Measurements from ENCODE around the gene GMEB2. TPM values are rescaled to one million over a fixed set of nuclear protein-coding genes. Genes with fewer than 3 reads are reported as not detected.

Gene GMEB2
- total RNA-seq, 1 experiment from 2014 or later = 14.3 TPM

DNA sequence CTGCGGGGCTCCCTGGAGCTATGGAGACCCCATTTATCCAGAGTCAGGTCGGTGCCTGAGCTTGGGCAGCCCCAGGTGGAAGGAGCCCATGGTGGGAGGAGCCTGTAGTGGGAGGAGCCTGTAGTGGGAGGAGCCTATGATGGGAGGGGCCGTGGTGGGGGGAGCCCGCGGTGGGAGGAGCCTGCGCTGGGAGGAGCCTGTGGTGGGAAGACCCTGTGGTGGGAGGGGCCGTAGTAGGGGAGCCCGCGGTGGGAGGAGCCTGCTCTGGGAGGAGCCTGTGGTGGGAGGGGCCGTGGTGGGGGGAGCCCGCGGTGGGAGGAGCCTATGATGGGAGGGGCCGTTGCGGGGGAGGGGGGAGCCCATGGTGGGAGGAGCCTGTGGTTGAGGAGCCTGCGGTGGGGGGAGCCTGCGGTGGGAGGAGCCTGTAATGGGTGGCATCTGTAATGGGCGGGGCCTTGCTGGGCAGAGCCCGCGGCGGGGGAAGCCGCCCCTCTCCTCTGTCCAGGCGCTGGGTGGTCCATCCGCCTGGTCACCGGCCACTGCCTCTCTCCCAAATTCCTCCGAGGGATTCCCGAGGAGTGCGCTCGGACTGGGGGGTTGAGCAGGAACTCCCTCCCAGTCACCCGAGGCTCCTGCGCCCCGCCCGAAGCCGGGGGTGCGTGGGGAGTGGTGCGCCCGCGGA, 73.5 kb downstream of the GMEB2 start:
- Mint-ChIP-seq H3K27ac (no peak overlapping the region), H3K4me3 (peak overlapping the region; percentile 69 to 84)

More for the DNA sequence above, 73.5 kb downstream of the GMEB2 start:
- Histone ChIP-seq H3K23ac (ENCODE audit: insufficient read length, low read depth, low read length) (no peak overlapping the region), H3K4ac (ENCODE audit: low read depth, low read length) (no peak overlapping the region), H3K9ac (ENCODE audit: extremely low read depth, insufficient read length, low read length) (no peak overlapping the region), H3K79me1 (ENCODE audit: insufficient read depth, low read depth, low read length, poor library complexity, severe bottlenecking) (no peaks in the 10 kb centered on the region), H2BK120ac (ENCODE audit: low read depth, low read length, poor library complexity, severe bottlenecking) (no peak overlapping the region), H2AK5ac (ENCODE audit: insufficient read length, low read length) (no peak overlapping the region), H4K91ac (ENCODE audit: insufficient read length, low read depth, low read length) (no peak overlapping the region), H2BK20ac (ENCODE audit: low read depth, low read length, poor library complexity, severe bottlenecking) (no peak overlapping the region), H3T11ph (ENCODE audit: low read length) (no peak overlapping the region), H4K20me1 (ENCODE audit: control insufficient read depth, insufficient read depth, insufficient read length) (peaks cover 3% of the 10 kb centered on the region), H3K27ac (ENCODE audit: insufficient read length, low read depth, low read length) (no peak overlapping the region), H2BK5ac (ENCODE audit: insufficient read length, low read length) (no peak overlapping the region), H3K18ac (ENCODE audit: insufficient read length, low read depth, low read length) (no peak overlapping the region), H3K4me1 (ENCODE audit: insufficient read depth, low read length) (peaks cover 2% of the 10 kb centered on the region; the same call in 1 of the 2 replicates), H3K9me3 (ENCODE audit: control insufficient read depth, low read depth, low read length) (no peaks in the 10 kb centered on the region), H3K79me2 (ENCODE audit: insufficient read depth, low read length) (no peaks in the 10 kb centered on the region), H2BK12ac (ENCODE audit: insufficient read length, low read depth, low read length) (no peak overlapping the region), H4K8ac (replicated peaks; ENCODE audit: insufficient read length, low read depth, low read length) (no peak overlapping the region), H3K27me3 (ENCODE audit: insufficient read depth, low read length) (no peaks in the 10 kb centered on the region), H2AFZ (ENCODE audit: low read length) (no peak overlapping the region), H3K4me2 (ENCODE audit: insufficient read depth, insufficient read length, low read length) (peak overlapping the region; percentile 41), H2BK15ac (ENCODE audit: low read depth, low read length) (no peak overlapping the region), H3K14ac (ENCODE audit: insufficient read depth, low read length) (no peak overlapping the region), H3K56ac (ENCODE audit: insufficient read length, low read depth, low read length) (no peak overlapping the region), H4K5ac (ENCODE audit: insufficient read length, low read depth, low read length) (no peak overlapping the region), H3K23me2 (ENCODE audit: insufficient read length, low read depth, low read length, poor library complexity, severe bottlenecking) (peaks cover 9% of the 10 kb centered on the region)
- no CpG with 5 or more reads among the region's 37 CpGs for WGBS (ENCODE audit: extremely low coverage, insufficient read length, low lambda C conversion rate)
- Mint-ChIP-seq H3K9me3 (no peaks in the 10 kb centered on the region), H3K4me1 (peaks cover 22 to 34% of the 10 kb centered on the region in 2 experiments), H3K36me3 (ENCODE audit: insufficient read depth in 1 of 3, low read depth in 3 of 3) (peaks cover 0 to 7% (median 2%) of the 10 kb centered on the region in 3 experiments; a peak in 3 of 7 replicates), H3K27me3 (ENCODE audit: low read depth) (no peaks in the 10 kb centered on the region; the same call in 1 of the 2 replicates)
- TF ChIP-seq, protein P1, sequence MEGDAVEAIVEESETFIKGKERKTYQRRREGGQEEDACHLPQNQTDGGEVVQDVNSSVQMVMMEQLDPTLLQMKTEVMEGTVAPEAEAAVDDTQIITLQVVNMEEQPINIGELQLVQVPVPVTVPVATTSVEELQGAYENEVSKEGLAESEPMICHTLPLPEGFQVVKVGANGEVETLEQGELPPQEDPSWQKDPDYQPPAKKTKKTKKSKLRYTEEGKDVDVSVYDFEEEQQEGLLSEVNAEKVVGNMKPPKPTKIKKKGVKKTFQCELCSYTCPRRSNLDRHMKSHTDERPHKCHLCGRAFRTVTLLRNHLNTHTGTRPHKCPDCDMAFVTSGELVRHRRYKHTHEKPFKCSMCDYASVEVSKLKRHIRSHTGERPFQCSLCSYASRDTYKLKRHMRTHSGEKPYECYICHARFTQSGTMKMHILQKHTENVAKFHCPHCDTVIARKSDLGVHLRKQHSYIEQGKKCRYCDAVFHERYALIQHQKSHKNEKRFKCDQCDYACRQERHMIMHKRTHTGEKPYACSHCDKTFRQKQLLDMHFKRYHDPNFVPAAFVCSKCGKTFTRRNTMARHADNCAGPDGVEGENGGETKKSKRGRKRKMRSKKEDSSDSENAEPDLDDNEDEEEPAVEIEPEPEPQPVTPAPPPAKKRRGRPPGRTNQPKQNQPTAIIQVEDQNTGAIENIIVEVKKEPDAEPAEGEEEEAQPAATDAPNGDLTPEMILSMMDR (conservative IDR thresholded peaks at IDR 0.05) = no peak
- DNase-seq = peak; percentile 95
